Tibial artery (tissue), 4 donors: ENCODE results near the gene VARS2.
"Not testable (repeated sequence)": the region's sequence is repeated elsewhere in the genome, so short reads cannot be mapped to it uniquely, and the experiment has no call there.

Source experiments
- DNase-seq, 2 donors: peaks; one replicate each; pipeline ENCODE4 v3.0.0-alpha.2; 2019
- H3K27ac ChIP-seq, 2 donors: fragments of 200-600 bp; sonication (generic) in 1 of 2; 1 replicate in 1 of 2; 2 replicates in 1 of 2; pipeline ENCODE4 v1.5.1; 2018 to 2019; ENCODE audit warnings: mild to moderate bottlenecking in 1 of 2
- H3K27me3 ChIP-seq, 2 donors: fragments of 200-600 bp; sonication (generic) in 1 of 2; one replicate each; pipeline versions ENCODE4 v1.5.1 to v1.6.0; 2016 to 2019
- H3K36me3 ChIP-seq, 3 donors: fragments of 200-600 bp; sonication (generic) in 2 of 3; one replicate each; pipeline ENCODE4 v1.5.1; 2016 to 2019; ENCODE audit warnings: mild to moderate bottlenecking in 2 of 3
- H3K4me1 ChIP-seq, 4 donors: fragments of 200-600 bp; sonication (generic) in 2 of 4; 1 replicate in 3 of 4; 2 replicates in 1 of 4; pipeline ENCODE4 v1.5.1; 2016 to 2019
- H3K4me3 ChIP-seq, 2 donors: fragments of 200-600 bp; sonication (generic) in 1 of 2; 1 replicate in 1 of 2; 2 replicates in 1 of 2; pipeline ENCODE4 v1.5.1; 2018 to 2019; ENCODE audit warnings: mild to moderate bottlenecking in 2 of 2
- H3K9me3 ChIP-seq, 3 donors: fragments of 200-600 bp; sonication (generic) in 1 of 3; one replicate each; pipeline ENCODE4 v1.5.1; 2016 to 2019
- intact Hi-C: fragments of 100-400 bp; cut with DNase I; formaldehyde crosslinking; loops from one replicate; pipeline ENCODE4 v1.15.0; 2023; ENCODE audit warnings: low total_unique reads
- TF ChIP-seq, protein P1 (sequence below), 2 experiments: fragments of 200-600 bp in 1 of 2; fragments of 450-650 bp in 1 of 2; IDR thresholded peaks; one replicate each; pipeline ENCODE4 v1.5.1; 2017 to 2019; ENCODE audit warnings: antibody characterized with exemption in 2 of 2, mild to moderate bottlenecking in 1 of 2, moderate library complexity in 1 of 2

The VARS2 gene

DNA sequence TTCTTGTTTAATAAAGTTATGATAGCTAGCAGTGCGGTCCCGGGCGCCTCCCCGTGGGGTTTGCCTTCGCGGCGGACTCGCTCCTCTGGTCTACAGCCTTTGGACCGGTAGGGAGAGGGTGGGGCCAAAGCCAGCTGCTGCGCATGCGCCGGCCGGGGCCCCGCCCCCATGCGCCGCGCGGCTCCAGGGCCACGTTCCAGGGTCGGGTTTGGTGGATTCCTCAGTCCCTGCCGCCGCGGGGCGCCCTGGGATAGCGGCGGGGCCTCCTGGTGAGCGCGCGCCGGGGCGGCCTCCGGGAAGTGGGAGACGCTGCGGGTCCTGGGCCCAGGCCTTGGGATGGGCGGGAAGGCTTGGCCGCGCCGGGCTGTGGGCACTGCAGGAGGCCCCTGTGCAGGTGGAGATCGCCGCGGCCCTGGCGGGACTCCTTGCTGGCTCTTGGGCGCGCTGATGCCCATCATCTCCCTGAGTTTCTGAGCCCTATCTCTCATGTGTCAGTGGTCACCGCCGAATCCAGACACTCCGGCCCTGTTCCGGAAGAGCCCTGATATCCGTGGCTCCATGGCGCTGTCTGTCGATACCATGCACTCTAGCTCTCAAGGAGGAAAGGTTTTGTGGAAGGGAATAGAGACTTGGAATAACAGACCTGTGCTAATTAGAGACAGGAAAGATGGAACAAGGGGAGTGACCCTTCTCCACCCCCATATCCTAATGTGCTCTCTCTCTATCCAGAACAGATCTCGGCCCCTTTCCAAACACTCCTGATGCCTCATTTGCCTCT is at the start of gene VARS2:
Gene VARS2 (plus strand): TSS at position 163 of the 778 bp plus-strand sequence. CDS start 599 bp downstream, at position 762.
- intact Hi-C loops, result loop anchor here (2.0 kb wide), 1 partner anchor 173 kb away; no protein-coding TSS in a partner anchor
- Histone ChIP-seq H3K4me3 (peak within 1 kb of the TSS; percentile 53 to 63), H3K9me3 (no peaks in the 10 kb centered on the region), H3K27me3 (no peaks in the 10 kb centered on the region), H3K4me1 (peaks cover 0 to 38% (median 25%) of the 10 kb centered on the region in 4 donors), H3K36me3 (peaks cover 14 to 58% (median 44%) of the 10 kb centered on the region in 3 donors), H3K27ac (peak within 1 kb of the TSS; percentile 85 to 87)
- TF ChIP-seq, protein P1, sequence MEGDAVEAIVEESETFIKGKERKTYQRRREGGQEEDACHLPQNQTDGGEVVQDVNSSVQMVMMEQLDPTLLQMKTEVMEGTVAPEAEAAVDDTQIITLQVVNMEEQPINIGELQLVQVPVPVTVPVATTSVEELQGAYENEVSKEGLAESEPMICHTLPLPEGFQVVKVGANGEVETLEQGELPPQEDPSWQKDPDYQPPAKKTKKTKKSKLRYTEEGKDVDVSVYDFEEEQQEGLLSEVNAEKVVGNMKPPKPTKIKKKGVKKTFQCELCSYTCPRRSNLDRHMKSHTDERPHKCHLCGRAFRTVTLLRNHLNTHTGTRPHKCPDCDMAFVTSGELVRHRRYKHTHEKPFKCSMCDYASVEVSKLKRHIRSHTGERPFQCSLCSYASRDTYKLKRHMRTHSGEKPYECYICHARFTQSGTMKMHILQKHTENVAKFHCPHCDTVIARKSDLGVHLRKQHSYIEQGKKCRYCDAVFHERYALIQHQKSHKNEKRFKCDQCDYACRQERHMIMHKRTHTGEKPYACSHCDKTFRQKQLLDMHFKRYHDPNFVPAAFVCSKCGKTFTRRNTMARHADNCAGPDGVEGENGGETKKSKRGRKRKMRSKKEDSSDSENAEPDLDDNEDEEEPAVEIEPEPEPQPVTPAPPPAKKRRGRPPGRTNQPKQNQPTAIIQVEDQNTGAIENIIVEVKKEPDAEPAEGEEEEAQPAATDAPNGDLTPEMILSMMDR (IDR thresholded peaks at IDR 0.05), result peak; percentile 33 to 43
- peak; percentile 90 to 97 for DNase-seq

DNA sequence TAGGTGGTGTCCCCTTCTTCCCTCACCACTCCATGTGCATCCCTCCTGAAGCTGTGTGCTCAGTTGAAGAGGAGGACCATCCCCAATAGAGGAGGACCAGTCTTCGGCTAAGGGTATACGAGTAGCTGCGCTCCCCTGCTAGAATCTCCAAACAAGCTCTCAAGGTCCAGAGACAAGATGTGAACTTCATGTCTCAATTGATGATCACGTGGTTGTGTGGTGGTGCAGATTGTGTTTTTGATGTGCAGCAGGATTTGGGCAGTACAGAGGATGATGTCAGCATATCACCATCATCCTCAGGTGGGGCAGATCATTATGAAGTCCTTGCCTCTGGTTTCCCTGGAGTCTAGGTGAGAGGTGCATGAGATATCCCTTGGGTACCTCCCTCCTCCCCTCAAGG is 49.7 kb upstream of the VARS2 start:
- Histone ChIP-seq H3K4me1 (no peaks in the 10 kb centered on the region), H3K9me3 (peaks cover 0 to 7% (median 5%) of the 10 kb centered on the region in 3 donors), H3K36me3 (no peaks in the 10 kb centered on the region), H3K27ac (no peak overlapping the region), H3K4me3 (no peak overlapping the region), H3K27me3 (peaks cover 0 to 5% of the 10 kb centered on the region in 2 donors)
- intact Hi-C loops, result no loop called here
- DNase-seq, result no peak
- TF ChIP-seq, protein P1 (IDR thresholded peaks at IDR 0.05), result no peak

DNA sequence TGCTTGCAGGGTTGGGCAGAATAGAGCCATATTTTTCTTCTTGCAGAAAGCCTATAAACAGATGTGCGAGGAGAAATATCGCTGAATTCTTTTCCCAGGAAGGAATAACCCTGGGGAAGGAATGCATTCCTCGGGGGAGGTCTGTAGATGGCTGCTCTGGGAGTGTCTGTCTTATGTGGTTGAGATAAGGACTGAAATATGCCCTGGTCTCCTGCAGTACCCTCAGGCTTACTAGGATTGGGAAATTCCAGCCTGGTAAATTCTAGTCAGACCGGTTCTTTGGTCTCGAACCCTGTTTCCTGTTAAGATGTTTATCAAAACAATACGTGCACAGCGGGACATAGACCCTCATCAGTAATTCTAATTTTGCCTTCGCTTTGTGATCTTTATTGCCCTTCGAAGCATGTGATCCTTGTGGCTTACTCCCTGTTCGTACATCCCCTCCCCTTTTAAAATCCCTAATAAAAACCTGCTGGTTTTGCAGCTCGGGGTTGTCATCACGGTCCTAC is 44.7 kb upstream of the VARS2 start:
- H3K4me1 ChIP-seq, H3K27me3 ChIP-seq, H3K4me3 ChIP-seq, DNase-seq, H3K36me3 ChIP-seq, intact Hi-C loops, H3K27ac ChIP-seq: not testable (repeated sequence)
- peaks cover 0 to 15% (median 9%) of the 10 kb centered on the region in 3 donors for H3K9me3 ChIP-seq

DNA sequence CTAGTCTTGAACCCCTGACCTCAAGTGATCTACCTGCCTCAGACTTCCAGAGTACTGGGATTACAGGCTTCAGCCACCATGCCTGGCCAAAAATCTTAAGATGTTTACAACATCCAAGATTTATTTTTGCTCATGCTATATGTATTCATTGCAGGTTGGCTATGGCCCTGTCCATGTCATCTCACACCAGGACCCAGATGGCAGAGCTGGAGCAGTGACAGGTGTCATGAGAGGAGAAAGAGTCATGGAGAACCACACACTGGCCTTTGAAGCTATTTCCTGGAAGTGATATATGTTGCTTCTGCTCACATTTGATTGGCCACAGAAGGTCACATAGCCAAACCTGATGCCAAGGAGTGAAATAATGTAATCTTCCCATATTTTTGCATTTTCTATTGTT is 43.5 kb upstream of the VARS2 start:
- no peak for DNase-seq
- TF ChIP-seq, protein P1 (IDR thresholded peaks at IDR 0.05), result no peak
- H3K36me3 ChIP-seq, result no peaks in the 10 kb centered on the region

DNA sequence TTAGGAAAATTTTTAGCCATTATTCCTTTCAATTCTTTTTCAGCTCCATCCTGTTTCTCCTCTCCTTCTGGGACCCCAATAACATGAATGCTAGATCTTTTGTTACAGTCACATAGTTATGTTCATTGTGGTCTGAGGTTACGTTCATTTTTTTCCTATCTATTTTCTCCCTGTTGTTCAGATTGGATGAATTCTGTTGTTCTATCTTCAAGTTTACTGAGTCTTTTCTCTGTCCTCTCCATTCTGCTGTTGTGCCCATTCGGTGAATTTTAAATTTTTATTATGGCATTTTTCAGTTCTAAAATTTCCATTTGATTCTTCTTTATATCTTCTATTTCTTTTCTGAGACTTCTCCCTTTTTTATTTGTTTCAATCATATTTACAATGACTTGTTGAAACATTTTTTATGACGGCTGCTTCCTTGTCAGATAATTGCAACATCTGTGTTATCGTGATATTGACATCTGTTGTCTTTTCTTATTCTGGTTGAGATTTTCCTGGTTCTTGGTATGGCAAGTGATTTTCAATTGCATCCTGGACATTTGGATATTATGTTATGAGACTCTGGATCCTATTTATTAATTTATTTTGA is 42.4 kb upstream of the VARS2 start:
- TF ChIP-seq, protein P1 (IDR thresholded peaks at IDR 0.05), result no peak
- H3K27me3 ChIP-seq, result no peaks in the 10 kb centered on the region
- intact Hi-C loops, result no loop called here
- H3K36me3 ChIP-seq, result no peaks in the 10 kb centered on the region
- peaks cover 0 to 15% (median 9%) of the 10 kb centered on the region in 3 donors for H3K9me3 ChIP-seq
- peaks cover 0 to 7% (median under 1%) of the 10 kb centered on the region in 4 donors for H3K4me1 ChIP-seq
- no peak overlapping the region for H3K27ac ChIP-seq
- no peak overlapping the region for H3K4me3 ChIP-seq
- DNase-seq, result no peak

More for the DNA sequence above, 43.5 kb upstream of the VARS2 start:
- H3K4me3 ChIP-seq, result no peak overlapping the region
- peaks cover 0 to 15% (median 9%) of the 10 kb centered on the region in 3 donors for H3K9me3 ChIP-seq
- H3K27ac ChIP-seq, result no peak overlapping the region
- no peaks in the 10 kb centered on the region for H3K27me3 ChIP-seq
- no peaks in the 10 kb centered on the region for H3K4me1 ChIP-seq
- intact Hi-C loops, result no loop called here
